Omental fat pad (tissue), 4 donors: Measurements from ENCODE around the gene PGAP1. TPM values are rescaled to one million over a fixed set of nuclear protein-coding genes. Genes with fewer than 3 reads are reported as not detected.

Experiments
- ATAC-seq: fragments of 150-250 bp; one replicate; pipeline ENCODE4 v1.9.1; 2016; ENCODE audit warnings: mild to moderate bottlenecking, moderate library complexity; ENCODE audit not compliant: low FRiP score
- DNase-seq: peaks from one replicate; pipeline ENCODE4 v3.0.0-alpha.2; 2019; ENCODE audit warnings: low spot score
- total RNA-seq, 4 donors: library from RNA; depleted of rRNA; stranded (reverse); fragments of >200 nt; gene quantifications; one replicate each; pipeline ENCODE4 v1.1.0, GENCODE V29; 2016
- TF ChIP-seq, protein P1 (sequence below), 3 donors: fragments of 450-650 bp; IDR thresholded peaks; one replicate each; pipeline ENCODE4 v1.5.1; 2016 to 2017; ENCODE audit warnings: antibody characterized with exemption in 3 of 3, mild to moderate bottlenecking in 3 of 3, moderate library complexity in 2 of 3

The PGAP1 gene
- total RNA-seq, 4 donors from 2014 or later: 7.9 to 87.5 (median 10.8) TPM

DNA sequence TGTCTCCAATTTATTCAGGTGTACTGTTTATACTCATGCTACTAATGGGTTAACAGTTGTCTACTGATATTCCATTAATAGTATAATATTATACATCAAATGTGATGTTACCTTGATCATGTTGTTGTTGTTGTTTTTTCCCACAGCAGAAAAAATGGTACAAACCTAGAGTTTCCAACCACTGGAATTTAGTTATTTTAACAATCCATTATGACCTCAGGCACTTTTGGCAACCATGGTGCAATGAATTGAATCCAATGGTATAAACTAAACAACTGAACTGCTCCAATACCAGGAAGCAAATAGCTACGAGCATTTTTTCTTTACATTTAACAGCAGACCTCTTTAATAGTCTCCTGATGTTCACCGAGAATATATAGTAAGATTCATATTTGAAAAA lies 86.3 kb downstream of the PGAP1 start:
- TF ChIP-seq, protein P1, sequence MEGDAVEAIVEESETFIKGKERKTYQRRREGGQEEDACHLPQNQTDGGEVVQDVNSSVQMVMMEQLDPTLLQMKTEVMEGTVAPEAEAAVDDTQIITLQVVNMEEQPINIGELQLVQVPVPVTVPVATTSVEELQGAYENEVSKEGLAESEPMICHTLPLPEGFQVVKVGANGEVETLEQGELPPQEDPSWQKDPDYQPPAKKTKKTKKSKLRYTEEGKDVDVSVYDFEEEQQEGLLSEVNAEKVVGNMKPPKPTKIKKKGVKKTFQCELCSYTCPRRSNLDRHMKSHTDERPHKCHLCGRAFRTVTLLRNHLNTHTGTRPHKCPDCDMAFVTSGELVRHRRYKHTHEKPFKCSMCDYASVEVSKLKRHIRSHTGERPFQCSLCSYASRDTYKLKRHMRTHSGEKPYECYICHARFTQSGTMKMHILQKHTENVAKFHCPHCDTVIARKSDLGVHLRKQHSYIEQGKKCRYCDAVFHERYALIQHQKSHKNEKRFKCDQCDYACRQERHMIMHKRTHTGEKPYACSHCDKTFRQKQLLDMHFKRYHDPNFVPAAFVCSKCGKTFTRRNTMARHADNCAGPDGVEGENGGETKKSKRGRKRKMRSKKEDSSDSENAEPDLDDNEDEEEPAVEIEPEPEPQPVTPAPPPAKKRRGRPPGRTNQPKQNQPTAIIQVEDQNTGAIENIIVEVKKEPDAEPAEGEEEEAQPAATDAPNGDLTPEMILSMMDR (IDR thresholded peaks at IDR 0.05): no peak
- ATAC-seq (no peak), DNase-seq (no peak)

DNA sequence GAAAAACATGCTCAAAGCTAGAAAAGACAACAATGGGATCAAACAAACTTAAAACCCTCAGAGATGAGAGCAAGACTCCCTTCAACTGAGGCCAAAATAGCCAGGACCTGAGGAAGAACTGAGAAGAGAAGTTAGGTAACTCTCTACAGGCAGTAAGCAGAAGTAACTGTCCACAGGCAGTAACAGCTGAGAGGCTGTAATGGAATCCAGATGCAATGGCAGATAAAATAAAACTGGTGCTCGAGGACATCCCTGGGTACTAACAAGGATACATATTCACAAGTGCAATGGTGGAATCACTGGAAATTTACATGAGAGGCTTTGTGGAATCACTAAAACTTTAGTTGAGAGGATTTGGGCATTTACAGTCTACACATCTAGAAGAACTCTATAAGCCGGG lies 86.9 kb downstream of the PGAP1 start:
- DNase-seq (no peak), ATAC-seq (no peak)
- TF ChIP-seq, protein P1 (IDR thresholded peaks at IDR 0.05): no peak

DNA sequence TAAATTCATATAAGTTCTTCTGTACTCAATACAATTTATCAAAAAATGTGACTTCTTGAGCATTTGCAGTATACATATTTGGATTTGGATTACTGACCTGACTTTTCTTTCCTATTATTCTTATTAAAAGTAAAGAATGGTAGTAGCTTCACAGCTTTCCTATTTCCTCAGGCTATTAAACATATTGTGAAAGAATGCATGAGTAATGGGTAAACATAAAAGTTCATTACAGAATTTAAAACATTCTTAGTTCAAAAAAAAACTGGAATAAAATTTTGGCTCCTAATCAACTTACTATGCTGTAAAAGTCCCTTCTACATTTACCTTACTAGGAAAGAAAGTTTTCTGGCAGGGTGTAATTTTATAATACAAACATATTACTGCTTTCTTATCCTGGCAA lies 90.1 kb downstream of the PGAP1 start:
- TF ChIP-seq, protein P1 (IDR thresholded peaks at IDR 0.05): no peak
- DNase-seq (no peak), ATAC-seq (no peak)

DNA sequence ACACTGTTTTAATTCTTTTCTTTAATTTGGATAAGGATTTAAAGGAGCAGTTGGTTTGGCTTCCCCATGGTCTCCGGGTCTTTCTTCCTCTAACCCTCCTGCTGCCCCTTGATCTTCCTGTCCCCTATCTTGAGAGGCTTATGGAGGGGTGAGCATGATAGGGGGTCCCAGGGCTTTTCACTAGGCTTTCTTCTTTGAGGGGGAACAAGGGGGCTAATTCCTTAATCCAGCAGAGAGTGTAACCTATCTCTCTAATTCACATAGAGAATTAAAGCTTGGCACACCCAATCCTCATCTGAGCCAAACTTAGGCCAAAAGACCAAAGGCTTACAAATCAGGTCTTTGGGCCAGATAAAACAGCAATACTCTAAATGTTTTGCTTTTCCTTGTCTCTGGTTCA lies 95.8 kb downstream of the PGAP1 start:
- TF ChIP-seq, protein P1 (IDR thresholded peaks at IDR 0.05): no peak
- ATAC-seq: no peak
- no peak for DNase-seq

DNA sequence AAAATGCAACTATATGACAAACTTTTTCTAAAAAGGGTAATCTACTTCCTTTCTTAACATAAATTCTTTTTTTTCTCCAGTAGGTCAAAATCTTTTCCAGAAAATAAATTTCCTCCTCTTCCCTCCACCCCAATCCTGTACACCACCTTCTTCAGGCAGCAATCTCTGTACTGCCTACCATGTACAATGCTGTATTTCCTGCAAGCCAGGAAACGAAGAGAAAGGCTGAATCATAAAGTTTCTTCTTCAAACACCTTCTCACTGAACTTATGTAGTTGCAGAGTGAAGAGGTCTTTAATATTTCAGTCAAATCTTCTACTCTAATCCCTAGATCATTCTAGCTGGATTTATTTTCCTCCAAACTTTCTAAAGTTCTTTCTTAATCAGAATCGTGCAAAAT lies 99.2 kb downstream of the PGAP1 start:
- ATAC-seq: no peak
- DNase-seq: no peak
- TF ChIP-seq, protein P1 (IDR thresholded peaks at IDR 0.05): no peak

DNA sequence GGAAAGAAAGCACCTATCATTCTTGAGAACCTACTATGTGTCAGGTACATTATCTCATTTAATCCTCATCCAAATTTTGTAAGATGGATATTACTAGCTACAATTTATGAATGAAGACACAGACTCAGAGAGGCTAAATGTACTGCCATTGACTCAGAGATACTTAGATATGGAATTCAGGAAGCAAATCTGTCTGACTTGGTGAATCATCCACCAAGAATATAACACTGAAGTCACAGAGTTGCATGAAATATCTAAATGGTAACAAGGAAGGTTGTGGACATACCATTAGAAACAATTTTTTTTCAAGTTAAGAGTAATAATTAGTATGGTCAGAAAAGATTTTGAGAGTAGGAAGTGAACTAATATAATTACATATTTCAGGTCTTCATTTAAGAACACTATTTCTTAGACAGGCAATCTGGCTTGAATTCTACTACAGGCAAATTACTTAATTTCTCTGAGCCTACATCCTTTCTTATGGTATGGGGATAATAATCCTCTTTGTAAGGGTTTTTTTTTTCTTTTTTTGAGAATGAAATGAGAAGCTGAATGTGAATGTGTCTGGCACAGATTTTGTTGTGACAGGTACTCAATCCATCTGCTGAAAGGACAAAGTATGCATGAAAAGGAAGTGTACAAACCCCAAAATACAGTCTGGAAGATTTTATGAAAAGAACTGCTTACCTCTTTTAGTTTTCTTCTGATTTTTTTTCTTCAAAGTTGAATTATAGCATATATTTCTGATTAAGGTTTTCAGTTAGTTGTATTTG lies 102.6 kb downstream of the PGAP1 start:
- DNase-seq: no peak
- no peak for ATAC-seq
- TF ChIP-seq, protein P1 (IDR thresholded peaks at IDR 0.05): no peak

DNA sequence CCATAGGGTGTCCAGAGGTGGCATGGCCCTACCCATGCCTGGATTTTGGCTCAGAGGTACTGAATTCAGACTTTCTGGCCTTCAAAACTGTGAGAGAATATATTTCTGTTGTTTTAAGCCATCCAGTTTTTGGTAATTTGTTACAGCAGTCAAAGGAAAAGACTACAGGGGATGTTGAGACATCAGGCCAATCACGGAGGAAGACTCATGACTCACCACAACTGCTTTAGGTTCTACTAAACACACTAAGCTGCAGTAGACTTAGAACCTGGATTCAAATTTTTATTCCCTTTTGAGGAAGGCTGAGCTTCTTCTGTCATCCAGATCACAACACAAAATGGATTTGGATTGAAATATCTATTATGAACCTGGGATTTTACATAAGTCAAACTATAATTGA lies 105.3 kb downstream of the PGAP1 start:
- no peak for ATAC-seq
- TF ChIP-seq, protein P1 (IDR thresholded peaks at IDR 0.05): no peak
- no peak for DNase-seq
